Measurements from ENCODE around the gene CEP131.
"Not testable (repeated sequence)": the region's sequence is repeated elsewhere in the genome, so short reads cannot be mapped to it uniquely, and the experiment has no call there.

CEP131 gene

DNA sequence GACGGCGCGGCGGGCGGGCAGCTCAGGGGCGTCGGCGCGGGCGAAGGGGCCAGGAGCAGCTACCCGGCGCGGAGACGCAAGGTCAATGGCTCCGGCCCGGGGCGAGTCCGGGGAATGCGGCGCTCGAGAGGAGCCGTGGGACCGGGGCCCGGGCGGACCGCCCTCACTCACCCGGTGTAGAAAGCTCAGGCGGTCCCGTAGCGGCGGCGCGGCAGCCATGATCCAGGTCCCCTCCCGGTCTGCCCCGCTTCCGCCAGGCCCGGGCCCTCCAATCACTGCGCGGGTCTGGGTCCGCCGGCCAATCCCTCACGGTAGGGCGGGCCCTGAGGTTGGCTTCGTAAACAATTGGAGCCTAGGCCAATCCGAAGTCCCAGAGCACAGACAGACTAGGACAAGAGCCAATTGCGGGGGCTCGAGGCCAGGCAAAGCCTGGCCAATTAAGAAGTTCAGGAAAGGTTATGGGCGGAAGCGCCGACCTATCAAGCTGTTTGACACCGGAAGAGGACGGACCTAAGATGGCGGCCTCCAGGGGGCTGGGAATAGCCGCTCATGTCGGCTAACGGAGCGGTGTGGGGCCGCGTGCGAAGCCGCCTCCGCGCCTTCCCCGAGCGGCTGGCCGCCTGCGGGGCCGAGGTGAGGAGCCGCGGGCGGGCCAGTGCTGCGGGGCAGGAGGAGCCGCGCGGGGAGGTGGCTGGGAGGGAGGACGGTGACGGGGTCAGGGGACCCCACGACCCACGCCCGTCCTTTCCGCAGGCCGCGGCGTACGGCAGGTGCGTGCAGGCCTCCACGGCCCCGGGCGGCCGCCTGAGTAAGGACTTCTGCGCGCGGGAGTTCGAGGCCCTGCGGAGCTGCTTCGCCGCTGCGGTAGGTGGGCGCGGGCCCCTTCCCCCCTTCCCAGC, 16.3 kb upstream of the CEP131 start, which contains the start of the genes NDUFAF8 and TEPSIN:
Gene NDUFAF8, plus strand, starts transcription at position 504 of the 899 bp plus-strand sequence. Its CDS starts 46 bp downstream, at position 550.
Gene TEPSIN, minus strand, starts transcription at position 241 of the 899 bp plus-strand sequence. Its CDS starts 22 bp downstream, at position 219.
- DNase-seq: peak; percentile 75 to 99 (median 97)

- DNase-seq: no peak
Measured at GRCh38 chr17:81238490-81238814, 15.7 kb upstream of the CEP131 start.

- no peak for DNase-seq
Measured at GRCh38 chr17:81237591-81238489, 15.1 kb upstream of the CEP131 start.

DNA sequence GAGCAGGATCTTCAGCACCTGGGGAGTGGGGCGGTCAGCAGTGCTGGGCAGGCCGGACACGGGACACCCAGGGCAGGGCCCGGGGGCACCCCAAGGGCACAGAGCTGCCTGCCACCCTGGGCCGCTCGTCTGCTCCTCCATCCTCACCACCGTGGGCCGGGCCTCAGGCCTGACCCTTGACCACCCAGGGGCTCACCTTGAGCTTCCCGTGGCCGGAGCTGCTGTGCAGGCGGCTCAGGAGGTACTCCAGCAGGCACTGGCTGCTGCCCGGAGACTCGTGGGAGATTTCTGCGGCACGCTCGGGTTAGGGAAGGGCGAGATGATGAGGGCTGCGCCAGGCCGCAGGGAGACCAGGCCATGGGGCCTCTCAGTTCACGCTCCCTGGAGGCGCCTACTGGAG, 14.0 kb upstream of the CEP131 start:
- DNase-seq: no peak

DNA sequence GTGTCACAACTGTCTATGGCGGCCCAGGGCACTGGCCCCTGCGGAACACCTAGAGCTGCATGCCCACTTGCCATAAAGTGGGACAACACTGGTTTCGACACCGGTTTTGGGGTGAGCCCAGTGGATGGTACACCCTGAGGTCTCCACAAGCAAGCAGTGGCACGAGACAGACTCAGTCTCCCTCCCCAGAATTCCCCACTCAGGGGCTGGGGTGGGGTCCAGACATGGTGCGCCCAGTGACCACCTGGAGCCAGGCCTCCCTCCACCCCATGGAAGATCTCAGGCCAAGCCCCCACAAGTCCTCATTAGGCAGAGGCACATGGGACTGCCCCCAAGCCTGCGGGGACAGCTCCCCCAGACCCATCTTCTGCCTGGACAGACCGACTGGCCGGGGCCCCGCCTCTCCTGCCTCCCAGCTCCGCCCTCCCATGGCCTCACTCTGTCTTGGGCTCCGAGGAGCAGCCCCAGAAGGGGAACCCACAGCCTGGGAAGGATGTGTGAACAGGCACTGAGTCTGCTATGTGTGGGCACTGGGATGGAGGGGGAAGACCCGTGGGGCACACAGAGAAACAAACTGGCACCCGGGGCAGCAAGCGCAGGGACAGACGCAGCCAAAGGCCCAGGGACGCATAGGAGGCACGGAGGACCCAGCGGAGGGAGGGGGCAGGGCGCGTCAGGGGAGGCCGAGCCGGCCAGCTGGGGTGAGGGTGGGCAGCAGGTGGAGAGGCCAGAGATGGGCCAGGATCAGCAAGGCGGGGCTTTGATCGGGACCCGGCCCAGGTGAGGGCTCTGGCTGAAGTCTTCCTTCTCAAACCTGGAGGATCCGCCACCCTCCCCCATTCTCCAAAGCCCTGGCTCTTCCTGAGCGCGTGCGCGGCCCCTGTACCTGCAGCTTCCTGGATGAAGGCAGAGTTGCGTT, 13.3 kb upstream of the CEP131 start:
- DNase-seq: no peak

- DNase-seq: no peak
Measured at GRCh38 chr17:81234940-81235821, 12.4 kb upstream of the CEP131 start.

DNA sequence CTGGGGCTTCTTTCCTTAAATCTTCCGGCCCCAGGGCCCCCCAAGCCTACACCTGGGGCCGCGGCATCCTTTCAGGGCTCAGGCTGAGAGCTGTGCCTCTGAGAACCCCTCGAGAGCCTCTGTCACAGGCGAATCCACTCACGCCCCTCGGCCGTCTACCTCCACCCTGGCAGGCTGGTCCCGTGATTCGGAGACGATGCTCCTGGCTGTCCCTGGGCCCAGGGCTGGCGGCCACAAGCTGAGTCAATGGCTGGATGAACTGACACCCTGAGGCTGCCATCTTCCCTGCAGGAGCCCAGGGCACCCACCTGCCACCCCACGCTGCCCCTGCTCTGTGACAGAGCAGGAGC, 11.7 kb upstream of the CEP131 start:
- no peak for DNase-seq

GRCh38 chr17:81233811-81234505, 11.2 kb upstream of the CEP131 start:
- no peak for DNase-seq

DNA sequence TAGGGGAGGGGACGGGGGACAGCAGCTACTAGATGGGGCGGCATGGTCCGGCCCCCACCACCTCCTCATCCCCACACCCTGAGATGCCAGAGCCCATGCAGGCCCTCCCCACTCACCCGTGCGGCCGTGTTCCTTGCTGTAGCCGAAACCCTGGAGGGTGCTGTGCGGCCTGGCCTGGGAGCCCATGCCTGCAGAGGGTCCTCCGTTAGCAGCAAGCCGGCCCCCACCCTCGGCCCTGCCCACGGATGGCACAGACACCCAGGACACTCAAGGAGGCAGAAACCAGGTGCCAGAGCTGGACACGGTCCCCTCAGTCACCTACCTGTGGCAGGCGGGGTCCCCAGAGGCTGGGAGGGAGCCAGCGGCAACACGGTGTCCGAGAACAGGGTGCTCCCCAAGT, 10.6 kb upstream of the CEP131 start:
- no peak for DNase-seq

- DNase-seq: no peak
Measured at GRCh38 chr17:81232616-81233241, 10.0 kb upstream of the CEP131 start.

DNA sequence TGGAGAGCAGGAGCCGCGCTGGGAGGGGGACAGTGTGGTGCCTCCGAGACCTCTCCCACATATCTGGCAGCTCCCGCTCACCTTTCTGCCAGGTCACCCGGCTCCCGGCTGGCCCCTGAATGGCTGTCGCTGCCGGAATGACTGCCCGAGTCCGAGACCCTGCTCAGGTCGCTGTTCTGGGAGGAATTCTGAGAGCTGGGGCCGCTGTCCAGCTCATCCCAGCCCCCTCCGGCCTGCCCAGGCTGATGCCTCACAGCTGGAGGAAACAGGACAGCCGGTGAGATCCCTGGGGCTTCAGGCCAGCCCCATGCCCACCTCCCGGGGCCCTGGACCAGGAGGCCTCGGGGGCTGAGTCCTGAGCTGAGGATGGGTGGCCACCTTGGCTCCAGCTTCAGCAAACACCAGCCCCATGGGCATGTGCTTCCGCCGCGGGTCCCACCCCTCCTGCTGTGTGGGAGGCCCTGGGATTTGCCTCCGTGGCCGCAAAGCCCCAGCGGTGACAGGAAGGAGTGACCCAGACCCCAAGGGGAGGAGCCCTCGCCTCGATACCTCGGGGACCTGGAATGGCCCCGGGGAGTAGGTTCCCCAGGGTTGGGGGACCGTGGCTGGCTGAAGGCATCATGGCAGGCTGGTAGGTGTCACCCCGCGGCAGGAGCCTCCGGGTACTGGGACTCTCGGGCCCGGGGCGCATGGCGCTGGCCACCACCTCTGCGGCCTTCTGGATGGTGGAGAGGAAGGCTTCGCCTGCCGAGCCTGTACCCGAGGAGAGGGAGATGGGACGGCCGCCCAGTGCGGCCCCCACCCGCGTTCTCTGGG, 9.2 kb upstream of the CEP131 start:
- no peak for DNase-seq

DNA sequence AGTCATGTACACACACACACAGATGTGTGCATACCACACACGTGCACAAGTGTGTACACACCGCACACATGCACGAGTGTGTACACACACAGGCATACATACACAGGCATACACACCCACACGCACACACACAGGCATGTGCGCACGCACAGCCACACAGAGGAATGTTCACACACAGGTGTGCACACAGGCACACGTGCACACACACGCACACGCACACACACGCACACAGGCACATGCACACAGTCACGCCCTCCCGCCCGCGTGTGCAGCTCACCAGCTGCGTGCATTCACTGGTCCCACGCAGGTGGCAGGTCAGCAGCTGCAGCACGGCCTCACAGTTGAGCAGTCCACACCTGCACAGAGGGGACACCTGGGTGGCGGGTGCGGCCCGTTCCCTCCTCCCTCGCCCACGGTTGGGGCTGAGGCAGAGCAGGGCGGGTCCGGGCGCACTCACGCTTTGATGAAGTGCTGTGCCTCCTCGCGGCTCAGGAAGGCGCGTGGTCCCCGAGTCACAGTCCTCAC, 8.4 kb upstream of the CEP131 start:
- DNase-seq: no peak

DNA sequence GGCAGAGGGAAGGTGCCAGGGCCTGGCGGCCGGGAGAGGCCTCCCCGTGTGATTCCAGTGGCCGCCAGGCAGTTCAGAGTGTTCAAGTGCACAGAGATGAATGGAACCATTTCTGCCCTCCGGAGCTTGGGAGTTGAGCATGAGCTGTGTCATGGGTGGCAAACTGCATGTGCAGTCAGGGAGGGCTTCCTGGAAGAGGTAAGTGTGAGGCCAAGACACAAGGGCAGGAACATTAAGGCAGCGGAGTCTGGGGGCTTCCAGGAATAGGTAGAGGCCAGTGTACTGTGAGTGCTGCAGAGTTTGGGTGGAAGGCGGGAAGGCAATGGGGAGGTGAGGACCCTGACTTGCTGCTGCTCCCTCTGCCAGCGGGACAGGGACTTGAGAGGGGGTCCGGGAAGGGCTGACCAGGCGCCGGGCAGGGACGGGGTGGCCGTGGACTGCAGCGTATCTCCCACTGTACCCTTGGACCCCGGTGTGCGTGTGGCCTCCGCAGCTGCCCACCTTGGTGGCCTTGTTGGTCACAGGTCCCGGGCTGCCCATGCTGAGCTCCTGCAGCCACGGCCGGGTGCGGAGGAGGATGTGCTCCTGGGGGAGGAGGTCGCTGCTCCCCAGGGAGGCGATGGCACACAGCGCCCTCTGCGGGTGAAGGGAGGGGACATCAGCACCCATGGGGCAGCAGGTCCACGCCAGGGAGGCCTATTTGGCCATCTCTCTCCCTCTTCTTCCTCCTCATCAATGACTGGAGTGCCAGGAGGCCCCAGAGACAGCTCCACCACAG, 7.5 kb upstream of the CEP131 start:
- no peak for DNase-seq

DNA sequence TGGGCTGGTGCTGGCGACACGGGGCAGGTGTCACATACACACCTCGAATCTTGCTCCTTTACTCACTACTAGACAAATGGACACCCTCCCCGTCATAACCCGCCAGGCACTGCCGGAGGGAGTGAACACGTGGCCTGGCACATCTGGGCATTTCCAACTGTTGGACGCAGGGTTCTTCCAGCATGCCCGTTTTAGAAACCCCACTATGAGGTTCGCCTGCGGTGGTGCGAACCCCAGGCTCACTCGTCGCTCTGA, 6.8 kb upstream of the CEP131 start:
- no peak for DNase-seq

- DNase-seq: peak in 1 of 14 donors; percentile 52
Measured at GRCh38 chr17:81228834-81229665, 6.3 kb upstream of the CEP131 start.

DNA sequence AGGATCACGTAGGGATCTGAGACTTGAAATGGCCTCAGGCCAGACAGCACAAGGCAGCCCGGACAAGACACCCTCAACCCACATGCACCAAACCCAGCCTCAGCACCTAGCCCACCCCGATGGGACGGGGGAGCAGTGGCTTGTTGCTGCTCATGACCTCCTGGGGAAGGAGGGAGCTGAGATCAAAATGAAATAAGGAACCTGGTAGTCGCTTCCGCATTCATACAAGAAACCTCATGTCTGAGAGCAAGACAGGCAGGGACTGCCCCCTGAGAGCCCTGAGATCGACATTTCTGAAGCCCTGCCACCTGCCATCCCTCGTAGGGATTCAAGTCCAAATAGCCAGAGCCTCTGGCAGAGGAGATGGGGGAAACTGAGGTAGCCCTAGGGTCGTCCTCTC, 5.7 kb upstream of the CEP131 start:
- peak in 4 of 14 donors; percentile 19 to 52 (median 32) for DNase-seq

DNA sequence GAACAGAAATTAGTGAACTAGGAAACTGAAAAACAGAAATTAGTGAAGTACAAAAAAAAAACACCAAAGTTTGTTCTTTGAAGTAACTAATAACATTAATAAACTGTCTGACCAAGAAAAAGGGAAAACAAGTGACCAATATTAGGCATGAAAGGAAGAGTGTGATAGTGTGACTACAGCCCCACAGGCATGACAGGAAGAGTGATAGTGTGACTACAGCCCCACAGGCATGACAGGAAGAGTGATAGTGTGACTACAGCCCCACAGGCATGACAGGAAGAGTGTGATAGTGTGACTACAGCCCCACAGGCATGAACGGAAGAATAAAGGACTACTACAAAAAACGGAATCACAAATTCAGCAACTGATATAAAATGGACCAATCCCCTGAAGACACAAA, 4.9 kb upstream of the CEP131 start:
- not testable (repeated sequence) for DNase-seq

DNA sequence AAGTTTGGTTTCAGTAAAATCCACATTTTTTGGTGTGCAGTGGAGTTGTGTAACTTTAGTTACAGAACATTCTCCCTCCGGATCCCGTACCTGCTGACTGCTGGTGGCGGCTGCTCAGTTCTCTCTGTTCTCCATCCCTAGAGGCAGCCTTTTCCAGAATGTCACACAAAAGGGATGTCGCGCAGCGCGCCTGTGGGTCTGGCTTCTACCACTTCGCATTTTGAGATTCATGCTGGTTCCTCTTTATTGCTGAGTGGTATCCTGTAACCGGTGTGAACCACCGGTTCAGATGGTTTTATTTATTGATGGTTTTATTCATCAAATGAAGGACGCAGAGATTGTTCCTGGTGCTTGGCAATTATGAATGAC, 981 bp upstream of the CEP131 start:
- DNase-seq: no peak
